Liver (tissue), 9 donors: ENCODE results near the gene TRAPPC3. TPM values are rescaled to one million over a fixed set of nuclear protein-coding genes. Genes with fewer than 3 reads are reported as not detected.

Source experiments
- DNase-seq: peaks from one replicate; pipeline ENCODE4 v3.0.0-alpha.2; 2017; ENCODE audit warnings: low spot score
- H3K27ac ChIP-seq, 2 donors: one replicate each; pipeline ENCODE4 v1.7.0; 2013; ENCODE audit warnings: inconsistent platforms in 2 of 2, low read length in 2 of 2, control low read depth in 1 of 2, low read depth in 1 of 2, mild to moderate bottlenecking in 1 of 2
- H3K27me3 ChIP-seq, 4 donors: one replicate each; pipeline versions ENCODE4 v1.6.1 to v1.7.0; 2013; ENCODE audit warnings: low read length in 3 of 4, inconsistent platforms in 1 of 4, mild to moderate bottlenecking in 1 of 4, moderate library complexity in 1 of 4; ENCODE audit not compliant: control insufficient read depth in 4 of 4, insufficient read depth in 4 of 4
- H3K36me3 ChIP-seq, 4 donors: one replicate each; pipeline versions ENCODE4 v1.6.1 to v1.7.0; 2013; ENCODE audit warnings: low read length in 3 of 4, mild to moderate bottlenecking in 3 of 4, low read depth in 1 of 4, moderate library complexity in 1 of 4; ENCODE audit not compliant: control insufficient read depth in 4 of 4, insufficient read depth in 3 of 4
- H3K4me1 ChIP-seq, 4 donors: one replicate each; pipeline versions ENCODE4 v1.6.1 to v1.7.0; 2013; ENCODE audit warnings: low read length in 3 of 4, mild to moderate bottlenecking in 3 of 4, moderate library complexity in 1 of 4; ENCODE audit not compliant: control insufficient read depth in 4 of 4, insufficient read depth in 4 of 4
- H3K4me3 ChIP-seq, 3 donors: one replicate each; pipeline versions ENCODE4 v1.6.1 to v1.7.0; 2013; ENCODE audit warnings: low read length in 3 of 3, control low read depth in 1 of 3, low read depth in 1 of 3, mild to moderate bottlenecking in 1 of 3
- H3K9ac ChIP-seq, 2 donors: one replicate each; pipeline ENCODE4 v1.7.0; 2013; ENCODE audit warnings: low read length in 2 of 2, mild to moderate bottlenecking in 2 of 2, moderate library complexity in 2 of 2, control low read depth in 1 of 2, low read depth in 1 of 2
- H3K9me3 ChIP-seq, 4 donors: one replicate each; pipeline versions ENCODE4 v1.6.1 to v1.7.0; 2013; ENCODE audit warnings: low read length in 3 of 4; ENCODE audit not compliant: control insufficient read depth in 4 of 4
- CTCF ChIP-seq: fragments of 150-350 bp; IDR thresholded peaks from 2 replicates; pipeline ENCODE4 v1.5.1; 2017; ENCODE audit warnings: improper control_type of control experiment, low read depth, low read length; ENCODE audit not compliant: missing input control
- EGR1 ChIP-seq, 2 donors: IDR thresholded peaks; 2 replicates each; pipeline ENCODE4 v1.6.1; 2016 to 2018; ENCODE audit warnings: antibody characterized with exemption in 2 of 2, low read depth in 2 of 2
- FOXA1 ChIP-seq: IDR thresholded peaks from 2 replicates; pipeline ENCODE4 v1.6.1; 2016; ENCODE audit warnings: antibody characterized with exemption
- HNF4A ChIP-seq, 2 donors: conservative IDR thresholded peaks; 2 replicates each; pipeline ENCODE4 v1.6.1; 2016; ENCODE audit warnings: antibody characterized with exemption in 2 of 2, mild to moderate bottlenecking in 2 of 2
- HNF4G ChIP-seq: IDR thresholded peaks from 2 replicates; pipeline ENCODE4 v1.6.1; 2016; ENCODE audit warnings: antibody characterized with exemption
- NR2F2 ChIP-seq: IDR thresholded peaks from 2 replicates; pipeline ENCODE4 v1.6.1; 2016; ENCODE audit warnings: antibody characterized with exemption
- RAD21 ChIP-seq, 2 donors: IDR thresholded peaks; 2 replicates each; pipeline ENCODE4 v1.6.1; 2016; ENCODE audit warnings: antibody characterized with exemption in 2 of 2, mild to moderate bottlenecking in 2 of 2
- REST ChIP-seq: IDR thresholded peaks from 2 replicates; pipeline ENCODE4 v1.6.1; 2016; ENCODE audit warnings: antibody characterized with exemption, mild to moderate bottlenecking
- RXRA ChIP-seq, 2 donors: IDR thresholded peaks; 2 replicates each; pipeline ENCODE4 v1.6.1; 2017 to 2018; ENCODE audit warnings: antibody characterized with exemption in 2 of 2, mild to moderate bottlenecking in 1 of 2
- SP1 ChIP-seq: IDR thresholded peaks from 2 replicates; pipeline ENCODE4 v1.6.1; 2018; ENCODE audit warnings: antibody characterized with exemption, mild to moderate bottlenecking
- YY1 ChIP-seq: IDR thresholded peaks from 2 replicates; pipeline ENCODE4 v1.6.1; 2016; ENCODE audit warnings: antibody characterized with exemption, mild to moderate bottlenecking
- ZBTB33 ChIP-seq: IDR thresholded peaks from 2 replicates; pipeline ENCODE4 v1.6.1; 2016; ENCODE audit warnings: antibody characterized with exemption
- WGBS: extraction: QIAGEN DNeasy Blood & Tissue Kit; methylation state at CpG from one replicate; pipeline ENCODE4 v1.1.7; 2013; 5-methylcytosine and 5-hydroxymethylcytosine counted together
- polyA plus RNA-seq, 2 donors: library from polyadenylated mRNA; stranded (reverse) in 1 of 2; unstranded in 1 of 2; fragments of 200-250 nt in 1 of 2; fragments of >200 nt in 1 of 2; fragmentation: Nextera tagmentation in 1 of 2; extraction: Ambion mirVana in 1 of 2; gene quantifications; one replicate each; pipeline versions ENCODE4 v1.2.1 to v1.2.3, GENCODE V29; 2013 to 2015
- total RNA-seq, 2 donors: library from RNA; depleted of rRNA; stranded (reverse); fragments of >200 nt; gene quantifications; one replicate each; pipeline ENCODE4 v1.2.3, GENCODE V29; 2014
- TF ChIP-seq, protein P1 (sequence below): IDR thresholded peaks from 2 replicates; pipeline ENCODE4 v1.6.1; 2016; ENCODE audit warnings: antibody characterized with exemption
- donor health status: healthy.
- donor health status: healthy.
- donor health status: healthy.
- donor health status: healthy.
- donor health status: healthy.

The TRAPPC3 gene
- total and polyA plus RNA-seq, 4 donors: 24.2 to 56.1 (median 30.4) TPM

DNA sequence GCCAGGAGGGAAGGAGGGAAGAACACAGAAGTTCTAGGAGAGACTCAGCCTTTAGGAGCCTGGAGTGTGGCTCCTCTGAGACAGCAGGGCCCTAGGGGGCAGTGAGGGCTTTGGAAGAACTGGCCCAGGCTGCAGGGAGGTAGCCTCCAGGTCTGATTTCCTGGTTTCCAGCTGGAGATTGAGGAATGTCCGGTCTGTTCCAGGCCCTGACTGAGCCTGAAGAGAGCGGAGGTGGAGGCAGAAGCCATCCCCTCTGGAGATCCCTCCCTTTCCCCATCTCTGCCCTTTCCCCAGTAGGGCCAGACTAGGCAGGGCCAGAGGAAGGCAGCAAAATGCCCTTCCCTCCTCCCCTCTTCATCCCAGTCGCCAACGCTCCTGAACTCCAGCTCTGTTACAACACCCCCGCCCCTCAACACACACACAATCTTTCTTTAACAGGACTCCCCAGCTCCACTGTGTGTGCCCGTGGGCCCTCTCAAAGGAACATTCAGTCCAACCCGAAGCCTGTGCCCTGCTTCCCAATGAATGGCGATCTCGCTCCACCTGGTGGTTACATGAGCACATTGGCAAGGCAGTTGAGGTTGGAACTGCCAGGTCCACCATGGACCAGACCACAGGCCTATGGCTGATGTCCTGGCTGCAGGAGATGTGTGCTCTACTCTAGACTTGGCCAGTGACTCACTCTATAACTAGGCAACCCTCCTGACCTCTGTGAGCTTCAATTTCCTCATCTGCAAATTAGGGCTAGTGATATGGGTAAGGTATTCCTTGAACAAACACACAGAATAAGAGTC is 38.7 kb upstream of the TRAPPC3 start:
- 8% methylated on average over 9 of the region's 9 CpGs for WGBS
- H3K27me3 ChIP-seq: no peaks in the 10 kb centered on the region
- H3K4me1 ChIP-seq: peaks cover 0 to 3% (median 0%) of the 10 kb centered on the region in 4 donors
- DNase-seq: peak; percentile 77
- H3K4me3 ChIP-seq: no peak overlapping the region
- peak; percentile 94 for TF ChIP-seq CTCF
- TF ChIP-seq, protein P1, sequence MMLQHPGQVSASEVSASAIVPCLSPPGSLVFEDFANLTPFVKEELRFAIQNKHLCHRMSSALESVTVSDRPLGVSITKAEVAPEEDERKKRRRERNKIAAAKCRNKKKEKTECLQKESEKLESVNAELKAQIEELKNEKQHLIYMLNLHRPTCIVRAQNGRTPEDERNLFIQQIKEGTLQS: no peak
- no peak for TF ChIP-seq NR2F2
- peak in 1 of 2 donors; percentile 39 for TF ChIP-seq RXRA (IDR thresholded peaks at IDR 0.05)
- TF ChIP-seq HNF4G: no peak
- peak; percentile 57 for TF ChIP-seq SP1
- no peak for TF ChIP-seq REST
- TF ChIP-seq RAD21 (IDR thresholded peaks at IDR 0.05): peak; percentile 99 to 100
- peak; percentile 38 for TF ChIP-seq YY1
- TF ChIP-seq EGR1 (IDR thresholded peaks at IDR 0.05; ENCODE audit: low read depth in 2 of 2): no peak
- no peak for TF ChIP-seq FOXA1
- TF ChIP-seq ZBTB33: no peak
- no peak for TF ChIP-seq HNF4A (conservative IDR thresholded peaks at IDR 0.05)
- H3K27ac ChIP-seq: peak overlapping the region; percentile 18 to 22
- peak overlapping the region in 1 of 2 donors; percentile 33 for H3K9ac ChIP-seq
- no peaks in the 10 kb centered on the region for H3K9me3 ChIP-seq
- H3K36me3 ChIP-seq: no peaks in the 10 kb centered on the region

GRCh38 chr1:36183309-36183856 is 34.1 kb upstream of the TRAPPC3 start:
- Histone ChIP-seq H3K27ac (no peak overlapping the region), H3K27me3 (no peaks in the 10 kb centered on the region), H3K4me1 (peaks cover 0 to 18% (median 11%) of the 10 kb centered on the region in 4 donors), H3K36me3 (peaks cover 3 to 11% (median 5%) of the 10 kb centered on the region in 4 donors), H3K9me3 (no peaks in the 10 kb centered on the region), H3K9ac (no peak overlapping the region), H3K4me3 (no peak overlapping the region)
- 85% methylated on average over 2 of the region's 2 CpGs for WGBS
- TF ChIP-seq EGR1 (IDR thresholded peaks at IDR 0.05; ENCODE audit: low read depth in 2 of 2): no peak
- TF ChIP-seq, protein P1: no peak
- DNase-seq: no peak
